Measurements from ENCODE around the gene GALNT2.

DNA sequence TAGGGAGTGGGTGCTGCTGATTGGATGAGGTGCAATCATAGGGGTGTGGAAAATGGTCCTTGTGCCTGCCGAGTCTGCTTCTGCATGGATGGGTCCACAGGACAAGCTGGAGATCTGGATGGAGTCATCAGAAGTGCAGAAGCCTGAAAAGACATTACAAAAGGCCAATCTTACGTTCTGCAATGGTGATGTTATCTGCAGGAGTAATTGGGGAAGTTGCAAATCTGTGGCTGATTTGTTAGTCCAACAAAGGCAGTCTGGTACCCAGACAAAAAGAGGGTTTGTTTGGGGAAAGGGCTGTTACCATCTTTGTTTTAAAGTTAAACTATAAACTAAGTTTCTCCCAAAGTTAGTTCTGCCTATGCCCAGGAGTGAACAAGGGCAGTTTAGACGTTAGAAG, 192.6 kb downstream of the GALNT2 start:
- TF ChIP-seq CTCF (IDR thresholded peaks at IDR 0.05) (no peak), POLR2A (IDR thresholded peaks at IDR 0.05) (no peak)
